ENCODE results near the gene PIGZ.

PIGZ gene

DNA sequence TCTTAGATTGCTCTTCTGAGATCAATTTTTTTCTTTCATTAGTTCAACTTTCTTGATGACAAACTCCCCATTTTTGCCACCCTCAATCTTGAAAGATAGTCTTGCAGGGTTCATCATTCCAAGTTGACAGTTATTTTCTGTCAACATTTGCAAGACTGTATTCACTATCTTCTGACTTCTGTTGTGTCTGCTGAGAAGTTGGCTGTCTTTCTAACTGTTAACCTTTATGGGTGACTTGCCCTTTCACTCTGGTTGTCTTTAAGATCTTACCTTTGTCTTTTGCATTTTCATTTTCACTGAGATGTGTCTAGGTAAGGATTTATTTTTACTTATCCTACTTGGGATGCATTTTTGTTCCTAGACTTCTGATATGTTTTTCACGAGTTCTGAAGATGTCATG is 14.6 kb upstream of the PIGZ start:
- DNase-seq (ENCODE audit: low read depth in 4 of 4, low spot score in 1 of 4): no peak

- no peak for DNase-seq (ENCODE audit: low read depth in 4 of 4, low spot score in 1 of 4)
Measured at GRCh38 chr3:196981657-196982056, 13.0 kb upstream of the PIGZ start.

- DNase-seq (ENCODE audit: low read depth in 4 of 4, low spot score in 1 of 4): no peak
Measured at GRCh38 chr3:196979545-196979944, 10.9 kb upstream of the PIGZ start.

DNA sequence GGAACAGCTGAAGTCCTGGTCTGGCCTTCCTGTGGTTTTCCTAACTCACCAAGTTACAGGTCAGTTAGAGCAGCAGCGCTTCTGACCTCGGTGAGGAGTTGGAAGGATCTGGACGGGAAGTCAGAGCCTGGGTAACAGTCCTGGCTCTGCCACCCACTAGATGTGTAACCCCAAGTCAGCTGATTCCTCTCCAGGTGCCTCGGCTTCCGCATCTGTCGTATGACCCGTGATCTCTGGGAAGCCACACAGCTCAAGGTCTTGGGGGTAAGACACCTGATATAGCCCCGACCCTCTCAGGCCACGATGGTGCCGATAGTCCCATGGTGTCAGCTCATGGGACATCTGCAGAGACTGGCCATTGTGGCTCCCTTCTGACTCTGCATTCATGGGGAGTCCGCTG is 8.3 kb upstream of the PIGZ start:
- no peak for DNase-seq (ENCODE audit: low read depth in 4 of 4, low spot score in 1 of 4)

GRCh38 chr3:196975349-196975748 is 6.7 kb upstream of the PIGZ start:
- DNase-seq (ENCODE audit: low read depth in 4 of 4, low spot score in 1 of 4): no peak

GRCh38 chr3:196974661-196975060 is 6.0 kb upstream of the PIGZ start:
- no peak for DNase-seq (ENCODE audit: low read depth in 4 of 4, low spot score in 1 of 4)

GRCh38 chr3:196971094-196971698 is 2.6 kb upstream of the PIGZ start:
- DNase-seq (ENCODE audit: low read depth in 4 of 4, low spot score in 1 of 4): no peak

DNA sequence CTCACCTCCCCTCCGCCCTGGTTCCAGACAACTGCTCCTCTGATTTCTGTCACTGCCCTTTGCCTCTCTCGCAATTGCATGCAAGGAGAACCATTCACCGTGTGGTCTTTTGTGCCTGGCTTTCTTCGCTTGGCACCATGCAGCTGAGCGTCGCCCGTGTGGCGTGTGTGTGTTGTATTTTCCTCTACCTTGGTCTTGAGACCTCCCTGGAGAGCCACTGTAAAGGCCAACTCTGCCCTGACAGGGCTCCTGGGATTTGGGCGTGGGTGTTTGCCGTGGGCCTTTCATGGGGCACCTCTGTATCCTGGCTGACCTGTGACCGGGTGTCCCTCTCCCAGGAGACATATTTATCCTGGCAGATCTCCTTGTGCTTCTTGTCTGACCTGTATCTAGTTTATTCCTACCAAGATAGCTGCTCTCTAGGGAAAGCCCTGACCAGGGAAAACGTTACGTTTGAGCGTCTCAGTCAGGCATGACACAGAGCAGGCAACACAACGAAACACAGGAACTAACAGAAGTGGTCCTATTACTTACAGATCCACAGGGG is 2.0 kb upstream of the PIGZ start:
- DNase-seq (ENCODE audit: low read depth in 4 of 4, low spot score in 1 of 4): no peak

DNA sequence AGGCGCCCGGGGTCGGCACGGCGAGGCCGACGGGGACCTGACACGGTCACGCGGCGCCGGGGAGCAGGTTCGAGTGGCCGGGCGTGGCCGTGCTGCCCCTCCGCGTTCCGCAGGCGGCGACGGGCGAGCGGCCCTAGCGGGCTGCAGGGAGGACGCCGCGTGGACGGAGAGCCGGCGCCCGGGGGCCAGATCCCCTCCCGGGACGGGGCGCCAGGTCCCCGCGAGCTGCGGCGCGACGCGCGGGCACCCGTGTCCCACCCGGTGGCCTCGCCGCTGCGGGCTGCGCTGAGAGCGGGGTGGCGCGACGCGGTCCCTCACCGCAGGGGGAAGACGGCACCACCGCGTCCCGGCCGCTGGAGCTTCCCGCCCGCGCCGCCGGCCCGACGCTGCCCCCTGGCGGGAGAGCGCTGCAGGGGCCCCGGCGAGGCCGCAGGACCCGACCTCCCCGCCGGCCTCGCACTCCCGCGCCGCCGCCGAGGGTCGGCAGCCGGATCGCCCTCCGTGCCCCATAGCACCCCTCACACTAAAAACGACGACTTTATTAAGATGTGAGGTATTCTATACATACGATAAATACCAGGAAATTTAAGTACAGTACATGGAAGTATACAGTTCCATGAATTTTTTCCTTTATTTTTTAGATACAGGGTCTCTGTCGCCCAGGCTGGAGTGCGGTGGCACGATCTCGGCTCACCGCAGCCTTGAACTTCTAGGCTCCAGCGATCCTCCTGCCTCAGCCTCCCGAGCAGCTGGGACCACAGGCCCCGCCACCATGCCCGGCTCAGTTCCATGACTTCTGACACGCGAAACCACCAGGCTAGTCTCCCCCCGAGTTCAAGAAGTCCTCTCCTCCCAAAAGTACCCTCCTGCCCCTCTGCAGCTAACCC is 1.3 kb upstream of the PIGZ start:
- peak; percentile 44 to 57 (median 46) for DNase-seq (ENCODE audit: low read depth in 4 of 4, low spot score in 1 of 4)

- DNase-seq (ENCODE audit: low read depth in 4 of 4, low spot score in 1 of 4): peak in 2 of 4 experiments; percentile 14 to 43
Measured at GRCh38 chr3:196969134-196969659, 564 bp upstream of the PIGZ start.

GRCh38 chr3:196967412-196968232 is 1.0 kb downstream of the PIGZ start:
- no peak for DNase-seq (ENCODE audit: low read depth in 4 of 4, low spot score in 1 of 4)

DNA sequence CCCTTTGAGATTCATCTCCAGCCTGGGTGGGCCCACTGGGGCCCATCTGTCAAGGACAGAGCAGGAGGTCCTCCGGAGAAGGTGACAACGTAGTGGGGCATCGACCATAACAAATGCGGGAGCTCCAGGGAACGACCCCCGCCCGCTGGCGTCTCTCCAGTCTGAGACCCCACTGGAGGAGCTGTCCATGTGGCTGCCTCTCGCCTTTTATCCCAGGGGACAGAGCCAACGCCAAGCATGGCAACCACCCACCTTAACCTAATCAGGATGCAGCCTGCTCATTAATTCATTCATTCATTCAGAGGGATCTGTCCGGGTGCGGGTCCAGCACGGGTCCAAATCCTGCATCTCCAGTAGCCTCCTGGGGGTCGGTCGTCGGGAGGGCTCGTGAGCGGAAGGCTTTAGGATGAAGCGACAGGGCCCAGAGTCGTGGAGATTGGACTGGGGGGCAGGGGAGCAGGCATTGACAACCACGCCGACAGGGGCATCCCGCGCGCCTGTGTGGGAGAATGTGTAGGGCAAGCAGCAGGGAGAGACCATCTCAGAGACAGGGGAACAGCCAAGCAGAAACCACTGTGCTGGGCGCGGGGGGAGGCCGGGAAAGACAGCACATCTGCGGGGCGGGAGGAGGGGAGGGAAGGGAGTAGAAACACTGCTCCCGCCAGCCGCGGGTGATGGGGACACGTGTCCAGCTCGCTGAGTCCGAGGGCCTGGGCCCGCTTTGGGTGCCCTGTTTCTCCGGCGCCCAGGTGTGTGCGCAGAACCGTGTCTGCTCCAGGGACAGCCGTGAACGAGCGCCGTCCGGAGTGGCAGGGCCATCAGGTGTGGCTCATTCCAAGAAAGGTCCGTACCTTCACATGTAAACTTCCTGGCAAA is 1.9 kb downstream of the PIGZ start:
- DNase-seq (ENCODE audit: low read depth in 4 of 4, low spot score in 1 of 4): no peak

GRCh38 chr3:196965804-196966173 is 2.8 kb downstream of the PIGZ start:
- DNase-seq (ENCODE audit: low read depth in 4 of 4, low spot score in 1 of 4): no peak

DNA sequence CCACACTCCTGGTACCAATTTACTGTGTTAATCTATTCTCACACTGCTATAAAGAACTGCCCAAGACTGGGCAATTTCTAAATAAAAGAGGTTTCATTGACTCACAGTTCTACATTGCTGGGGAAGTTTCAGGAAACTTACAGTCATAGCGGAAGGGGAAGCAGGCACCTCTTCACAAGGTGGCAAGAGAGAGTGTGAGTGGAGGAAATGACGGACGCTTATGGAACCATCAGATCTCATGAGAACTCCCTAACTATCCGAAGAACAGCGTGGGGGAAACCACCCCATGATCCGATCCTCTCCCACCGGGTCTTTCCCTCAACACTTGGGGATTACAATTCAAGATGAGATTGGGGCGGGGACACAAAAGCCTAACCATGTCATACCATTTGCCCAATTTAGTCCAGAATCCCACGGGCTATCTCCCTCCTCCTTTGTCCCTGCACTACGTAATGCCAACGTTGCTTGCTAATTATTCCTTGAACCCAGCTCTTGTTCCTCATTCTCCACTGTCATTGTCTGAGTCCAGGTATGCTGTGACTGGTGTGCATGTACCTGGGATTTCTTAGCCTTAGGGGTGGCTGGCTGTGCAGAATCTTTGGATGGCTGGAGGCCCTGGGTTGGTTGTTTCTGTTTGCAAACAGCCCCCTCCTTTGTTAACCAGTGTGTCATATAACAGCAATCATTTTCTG is 3.4 kb downstream of the PIGZ start:
- DNase-seq (ENCODE audit: low read depth in 4 of 4, low spot score in 1 of 4): no peak

- DNase-seq (ENCODE audit: low read depth in 4 of 4, low spot score in 1 of 4): no peak
Measured at GRCh38 chr3:196963631-196963953, 5.0 kb downstream of the PIGZ start.

GRCh38 chr3:196962930-196963630 is 5.6 kb downstream of the PIGZ start:
- no peak for DNase-seq (ENCODE audit: low read depth in 4 of 4, low spot score in 1 of 4)

DNA sequence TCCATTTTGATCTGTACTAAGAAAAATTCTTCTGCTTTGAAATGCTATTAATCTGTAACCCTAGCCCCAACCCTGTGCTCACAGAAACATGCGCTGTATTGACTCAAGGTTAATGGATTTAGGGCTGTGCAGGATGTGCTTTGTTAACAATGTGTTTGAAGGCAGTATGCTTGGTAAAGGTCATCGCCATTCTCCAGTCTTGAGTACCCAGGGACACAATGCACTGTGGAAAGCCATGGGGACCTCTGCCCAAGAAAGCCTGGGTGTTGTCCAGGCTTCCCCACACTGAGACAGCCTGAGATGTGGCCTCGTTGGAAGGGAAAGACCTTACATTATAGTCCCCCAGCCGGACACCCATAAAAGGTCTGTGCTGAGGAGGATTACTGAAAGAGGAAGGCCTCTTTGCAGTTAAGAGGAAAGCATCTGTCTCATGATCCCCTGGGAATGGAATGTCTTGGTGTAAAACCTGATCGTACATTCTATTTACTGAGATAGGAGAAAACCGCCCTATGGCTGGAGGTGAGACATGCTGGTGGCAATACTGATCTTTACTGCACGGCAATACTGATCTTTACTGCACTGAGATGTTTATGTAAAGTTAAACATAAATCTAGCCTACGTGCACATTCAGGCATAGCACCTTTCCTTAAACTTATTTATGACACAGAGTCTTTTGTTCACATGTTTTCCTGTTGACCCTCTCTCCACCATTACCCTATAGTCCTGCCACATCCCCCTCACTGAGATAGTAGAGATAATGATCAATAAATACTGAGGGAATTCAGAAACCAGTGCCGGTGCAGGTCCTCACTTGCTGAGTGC is 6.3 kb downstream of the PIGZ start:
- no peak for DNase-seq (ENCODE audit: low read depth in 4 of 4, low spot score in 1 of 4)

DNA sequence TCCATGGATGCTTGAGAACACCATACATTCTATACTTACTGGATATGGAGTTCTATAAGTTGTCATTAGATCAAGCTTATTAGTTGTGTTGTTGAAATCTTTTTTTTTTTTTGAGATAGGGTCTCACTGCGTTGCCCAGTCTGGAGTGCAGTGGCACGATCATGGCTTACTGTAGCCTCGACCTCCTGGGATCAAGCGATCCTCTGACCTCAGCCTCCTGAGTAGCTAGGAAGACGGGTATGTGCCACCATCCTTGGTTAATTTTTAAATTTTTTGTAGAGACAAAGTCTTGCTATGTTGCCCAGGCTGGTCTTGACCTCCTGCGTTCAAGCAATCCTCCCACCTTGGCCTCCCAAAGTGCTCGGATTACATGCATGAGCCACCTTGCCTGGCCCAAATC is 13.8 kb downstream of the PIGZ start:
- DNase-seq (ENCODE audit: low read depth in 4 of 4, low spot score in 1 of 4): no peak

All from stimulated activated CD4-positive, alpha-beta T cell treated with anti-CD3 and anti-CD28 coated beads, Interleukin-1b, Interleukin-23, amount 100 ng/mL, for 24 hours (primary cell).